Occipital lobe (tissue), 3 donors: ENCODE measurements around the gene RHBDF1. TPM values are rescaled to one million over a fixed set of nuclear protein-coding genes. Genes with fewer than 3 reads are reported as not detected.
"Not testable (repeated sequence)": the region's sequence is repeated elsewhere in the genome, so short reads cannot be mapped to it uniquely, and the experiment has no call there.

Experiments used
- DNase-seq: peaks from one replicate; lab custom pipeline; 2025; lab: John Stamatoyannopoulos, UW
- small RNA-seq: library from RNA; depleted of rRNA; stranded (forward); fragments of <200 nt; gene quantifications from one replicate; pipeline ENCODE3, GENCODE V24; 2014
- total RNA-seq: library from RNA; depleted of rRNA; stranded (reverse); fragments of >200 nt; gene quantifications from one replicate; pipeline ENCODE4 v1.2.3, GENCODE V29; 2014

The RHBDF1 gene
- total RNA-seq, 1 donor from 2014 or later = 3.0 TPM

- no peak for DNase-seq
These were observed 34.9 kb downstream of the RHBDF1 start for GRCh38 chr16:37511-37910.

DNA sequence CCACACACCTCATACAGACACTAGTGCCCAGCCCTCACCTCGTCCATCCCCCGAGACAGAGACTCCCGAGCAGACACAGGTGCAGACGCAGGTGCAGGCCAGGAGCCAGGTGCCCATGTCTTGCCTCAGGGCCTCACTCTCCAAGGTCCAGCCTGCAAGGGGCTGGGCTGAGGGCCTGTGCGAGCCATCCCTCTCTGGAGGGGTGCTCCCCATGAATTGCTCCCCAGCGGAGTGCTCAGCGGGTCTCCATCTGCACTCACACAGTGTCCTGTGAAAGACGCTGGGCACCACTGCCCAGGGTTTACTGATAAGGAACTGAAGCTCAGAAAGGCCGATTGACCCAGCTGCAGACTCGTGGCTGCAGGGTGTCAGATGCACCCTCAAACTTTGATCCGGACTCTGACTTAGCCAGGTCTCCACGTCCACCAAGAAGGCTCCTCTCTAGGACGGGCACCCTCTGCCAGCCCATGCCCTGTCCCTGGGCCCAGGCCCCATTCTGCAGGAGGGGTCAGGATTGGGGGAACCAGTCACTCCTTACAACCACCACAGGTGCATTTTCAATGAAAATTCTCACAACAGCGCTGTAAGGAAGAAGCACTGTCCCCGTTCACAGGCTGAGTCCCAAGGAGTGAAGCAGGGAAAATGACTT, 36.0 kb downstream of the RHBDF1 start:
- no peak for DNase-seq

- no peak for DNase-seq
These were observed 36.6 kb downstream of the RHBDF1 start for GRCh38 chr16:35678-36305.

- no peak for DNase-seq
These were observed 37.3 kb downstream of the RHBDF1 start for GRCh38 chr16:35011-35677.

- DNase-seq = no peak
These were observed 37.8 kb downstream of the RHBDF1 start for GRCh38 chr16:34648-34987.

GRCh38 chr16:33877-34647, 38.4 kb downstream of the RHBDF1 start:
- DNase-seq = no peak

DNA sequence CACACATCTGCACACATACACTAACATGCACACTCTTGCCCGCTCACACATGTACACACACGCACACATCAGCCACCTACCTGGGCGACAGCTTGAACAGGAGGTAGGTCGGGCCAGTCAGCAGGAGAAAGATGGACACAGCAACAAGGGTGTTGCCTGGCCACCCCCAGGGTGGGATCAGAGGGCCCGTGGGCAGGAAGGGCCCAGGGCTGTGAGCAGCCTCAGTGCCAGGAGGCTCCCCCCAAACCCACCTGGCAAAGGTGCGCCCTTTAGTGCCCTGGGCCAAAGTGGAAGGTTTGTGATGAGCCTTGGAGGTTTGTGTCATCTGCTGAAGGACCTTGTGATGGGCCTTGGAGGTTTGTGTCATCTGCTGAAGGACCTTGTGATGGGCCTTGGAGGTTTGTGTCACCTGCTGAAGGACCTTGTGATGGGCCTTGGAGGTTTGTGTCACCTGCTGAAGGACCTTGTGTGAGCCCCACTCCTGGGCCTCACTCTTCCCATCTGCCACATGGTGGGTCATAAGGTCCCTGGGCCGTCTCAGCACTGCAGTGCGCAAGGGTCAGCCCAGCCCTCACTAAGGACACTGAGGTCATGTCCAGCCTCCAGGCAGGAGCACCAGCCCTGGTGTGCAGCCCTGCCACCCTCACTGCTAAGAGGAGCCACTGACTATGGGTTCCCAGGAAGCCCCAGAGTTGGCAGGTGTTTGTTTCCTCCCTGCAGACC, 39.1 kb downstream of the RHBDF1 start:
- not testable (repeated sequence) for DNase-seq

GRCh38 chr16:30627-31026, 41.8 kb downstream of the RHBDF1 start:
- DNase-seq = not testable (repeated sequence)

GRCh38 chr16:25926-26348, 46.5 kb downstream of the RHBDF1 start:
- DNase-seq = not testable (repeated sequence)

DNA sequence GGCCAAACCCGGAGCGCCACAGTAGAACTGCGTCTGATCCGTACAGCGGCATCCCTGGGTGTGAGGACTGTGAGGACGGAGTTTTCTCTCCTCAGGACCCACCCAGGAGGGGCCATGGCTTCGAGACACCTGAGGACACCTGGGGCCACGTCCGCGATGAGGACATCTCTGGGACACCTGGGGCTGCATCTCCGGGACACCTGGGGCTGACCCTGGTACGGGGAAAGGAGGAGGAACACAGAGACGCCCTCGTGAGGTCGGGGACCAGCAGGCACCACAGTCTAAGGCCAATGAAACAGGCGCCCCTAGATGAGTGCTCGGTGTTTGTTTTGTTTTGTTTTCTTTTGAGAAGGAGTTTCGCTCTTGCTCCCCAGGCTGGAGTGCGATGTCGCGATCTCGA, 48.3 kb downstream of the RHBDF1 start:
- not testable (repeated sequence) for DNase-seq

DNA sequence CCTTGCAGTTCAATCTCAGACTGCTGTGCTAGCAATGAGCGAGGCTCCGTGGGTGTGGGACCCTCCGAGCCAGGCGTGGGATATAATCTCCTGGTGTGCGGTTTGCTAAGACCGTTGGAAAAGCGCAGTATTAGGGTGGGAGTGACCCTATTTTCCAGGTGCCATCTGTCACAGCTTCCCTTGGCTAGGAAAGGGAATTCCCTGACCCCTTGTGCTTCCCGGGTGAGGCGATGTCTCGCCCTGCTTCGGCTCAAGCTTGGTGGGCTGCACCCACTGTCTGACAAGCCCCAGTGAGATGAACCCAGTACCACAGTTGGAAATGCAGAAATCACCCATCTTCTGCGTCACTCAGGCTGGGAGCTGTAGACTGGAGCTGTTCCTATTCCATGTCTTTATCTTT, 51.5 kb downstream of the RHBDF1 start:
- not testable (repeated sequence) for DNase-seq

DNA sequence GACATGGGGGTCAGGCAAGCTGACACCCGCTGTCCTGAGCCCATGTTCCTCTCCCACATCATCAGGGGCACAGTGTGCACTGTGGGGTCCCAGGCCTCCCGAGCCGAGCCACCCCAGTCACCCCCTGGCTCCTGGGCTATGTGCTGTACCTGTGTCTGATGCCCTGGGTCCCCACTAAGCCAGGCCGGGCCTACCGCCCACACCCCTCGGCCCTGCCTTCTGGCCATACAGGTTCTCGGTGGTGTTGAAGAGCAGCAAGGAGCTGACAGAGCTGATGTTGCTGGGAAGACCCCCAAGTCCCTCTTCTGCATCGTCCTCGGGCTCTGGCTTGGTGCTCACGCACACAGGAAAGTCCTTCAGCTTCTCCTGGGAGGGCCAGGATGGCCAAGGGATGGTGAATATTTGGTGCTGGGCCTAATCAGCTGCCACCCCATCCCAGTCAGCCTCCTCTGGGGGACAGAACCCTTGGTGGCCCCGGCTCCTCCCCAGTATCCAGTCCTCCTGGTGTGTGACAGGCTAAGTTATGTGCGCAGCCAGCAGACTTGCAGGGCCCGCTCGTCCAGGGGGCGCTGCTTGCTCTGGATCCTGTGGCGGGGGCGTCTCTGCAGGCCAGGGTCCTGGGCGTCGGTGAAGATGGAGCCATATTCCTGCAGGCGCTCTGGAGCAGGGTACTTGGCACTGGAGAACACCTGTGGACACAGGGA, 55.2 kb downstream of the RHBDF1 start:
- not testable (repeated sequence) for DNase-seq

DNA sequence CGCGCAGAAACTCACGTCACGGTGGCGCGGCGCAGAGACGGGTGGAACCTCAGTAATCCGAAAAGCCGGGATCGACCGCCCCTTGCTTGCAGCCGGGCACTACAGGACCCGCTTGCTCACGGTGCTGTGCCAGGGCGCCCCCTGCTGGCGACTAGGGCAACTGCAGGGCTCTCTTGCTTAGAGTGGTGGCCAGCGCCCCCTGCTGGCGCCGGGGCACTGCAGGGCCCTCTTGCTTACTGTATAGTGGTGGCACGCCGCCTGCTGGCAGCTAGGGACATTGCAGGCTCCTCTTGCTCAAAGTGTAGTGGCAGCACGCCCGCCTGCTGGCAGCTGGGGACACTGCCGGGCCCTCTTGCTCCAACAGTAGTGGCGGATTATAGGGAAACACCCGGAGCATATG, 61.7 kb downstream of the RHBDF1 start:
- not testable (repeated sequence) for DNase-seq

- no peak for DNase-seq
These were observed 62.3 kb downstream of the RHBDF1 start for GRCh38 chr16:9903-10665.

Small RNAs within 50 kb of the gene (small RNA-seq; reads per million reads assigned to genes)
- not detected for gene MIR6859-4
- gene Z69720.2 = not detected

Other genes with a start within 250 kb of the RHBDF1 start
- 2.8 TPM for gene POLR3K, start 19.0 kb downstream of the RHBDF1 start, total RNA-seq
- 11.4 TPM for gene SNRNP25, start 18.8 kb downstream of the RHBDF1 start, total RNA-seq
- 50.7 TPM for gene MPG, start 5.6 kb upstream of the RHBDF1 start, total RNA-seq
- gene NPRL3, start 66.0 kb upstream of the RHBDF1 start, total RNA-seq = 6.1 TPM
- gene HBZ, start 80.0 kb upstream of the RHBDF1 start, total RNA-seq = 0.31 TPM
- gene HBM, start 93.3 kb upstream of the RHBDF1 start, total RNA-seq = 15.0 TPM
- 614 TPM for gene HBA2, start 100.2 kb upstream of the RHBDF1 start, total RNA-seq
- 270 TPM for gene HBA1, start 104.0 kb upstream of the RHBDF1 start, total RNA-seq
- 5.3 TPM for gene HBQ1, start 107.8 kb upstream of the RHBDF1 start, total RNA-seq
- gene LUC7L, start 156.8 kb upstream of the RHBDF1 start, total RNA-seq = 76.4 TPM
- 20.7 TPM for gene FAM234A, start 162.2 kb upstream of the RHBDF1 start, total RNA-seq
- gene RGS11, start 203.3 kb upstream of the RHBDF1 start, total RNA-seq = 2.8 TPM
- 35.9 TPM for gene ARHGDIG, start 208.0 kb upstream of the RHBDF1 start, total RNA-seq
- gene PDIA2, start 210.5 kb upstream of the RHBDF1 start, total RNA-seq = 6.4 TPM